ENCODE data around the gene SYNJ2BP.
"Not testable (repeated sequence)": the region's sequence is repeated elsewhere in the genome, so short reads cannot be mapped to it uniquely, and the experiment has no call there.

SYNJ2BP gene, protein sequence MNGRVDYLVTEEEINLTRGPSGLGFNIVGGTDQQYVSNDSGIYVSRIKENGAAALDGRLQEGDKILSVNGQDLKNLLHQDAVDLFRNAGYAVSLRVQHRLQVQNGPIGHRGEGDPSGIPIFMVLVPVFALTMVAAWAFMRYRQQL

DNA sequence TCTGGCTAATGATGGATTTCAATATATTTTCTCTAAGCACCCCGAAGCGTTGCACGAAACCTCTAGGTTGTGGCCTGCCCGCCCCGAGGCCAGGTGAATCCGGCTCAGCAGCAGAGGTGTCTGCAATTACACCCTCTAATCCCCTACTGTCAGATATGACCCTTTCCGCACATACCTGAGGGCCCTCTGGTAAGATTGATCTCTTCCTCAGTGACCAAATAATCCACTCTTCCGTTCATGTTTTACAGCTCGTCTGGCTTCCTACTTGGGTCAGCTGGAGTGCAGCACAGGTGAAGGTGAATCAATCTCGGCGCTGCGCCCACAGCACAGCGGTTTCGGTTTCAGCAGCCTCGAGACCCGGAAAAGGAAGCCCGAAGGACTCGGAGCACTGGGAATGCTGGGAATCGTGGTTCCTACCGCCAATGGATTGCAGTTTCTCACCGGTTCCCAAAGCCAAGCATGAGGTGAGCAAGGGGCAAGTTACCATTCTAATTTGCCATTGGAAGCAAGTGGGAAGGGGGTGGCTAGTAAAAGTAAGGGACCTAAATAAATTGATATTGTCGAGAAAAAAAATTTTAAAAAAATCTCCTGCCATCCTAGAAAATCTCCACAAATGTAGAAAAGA lies at the start of gene SYNJ2BP:
TSS of gene SYNJ2BP (minus strand) at position 366 of the 625 bp plus-strand sequence. CDS start at position 239, 127 bp downstream.
- peaks cover 0 to 6% of the 10 kb centered on the region in 2 donors for H3K27me3 Mint-ChIP-seq
- peak within 1 kb of the TSS; percentile 90 to 99 for H3K4me3 Mint-ChIP-seq
- H3K4me1 Mint-ChIP-seq = peaks cover 9 to 27% of the 10 kb centered on the region in 2 donors
- DNase-seq (peak; percentile 34), ATAC-seq (replicated peaks) (peak; percentile 77 to 81)
- no peaks in the 10 kb centered on the region for H3K9me3 Mint-ChIP-seq
- peak within 1 kb of the TSS; percentile 79 for H3K27ac Mint-ChIP-seq
- H3K36me3 Mint-ChIP-seq = peaks cover 0 to 3% of the 10 kb centered on the region in 2 donors

- Mint-ChIP-seq H3K36me3 (no peaks in the 10 kb centered on the region), H3K9me3 (no peaks in the 10 kb centered on the region), H3K27me3 (peaks cover 0 to 5% of the 10 kb centered on the region in 2 donors), H3K27ac (no peak overlapping the region), H3K4me1 (no peaks in the 10 kb centered on the region), H3K4me3 (no peak overlapping the region)
- no peak for DNase-seq
- no peak for ATAC-seq (replicated peaks)
Measured at GRCh38 chr14:70454731-70455130, 37.8 kb upstream of the SYNJ2BP start.

DNA sequence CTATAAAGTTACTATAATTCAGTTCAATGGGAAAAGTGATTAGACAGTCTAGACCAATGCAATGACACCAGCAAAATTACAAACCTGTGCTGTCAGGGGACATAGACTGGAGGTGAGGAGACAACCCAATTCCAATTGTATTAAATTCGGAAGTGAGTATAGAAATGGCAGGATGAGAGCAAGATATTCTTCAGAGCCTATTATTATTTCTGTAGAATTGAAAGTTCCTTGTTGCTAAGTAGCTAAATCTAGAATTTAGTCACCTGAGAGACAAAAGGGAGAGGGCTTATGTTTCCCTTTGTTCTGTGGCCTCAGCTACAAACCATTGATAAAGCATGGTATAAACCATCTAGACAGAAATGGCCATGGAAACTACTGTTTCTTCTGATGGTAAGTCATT lies 35.0 kb upstream of the SYNJ2BP start, which contains the start of gene ADAM21:
TSS of gene ADAM21 (plus strand) at position 301 of the 400 bp plus-strand sequence. CDS start 5,326 bp downstream, outside the sequence.
- H3K4me3 Mint-ChIP-seq = no peak within 1 kb of the TSS
- peaks cover 0 to 4% of the 10 kb centered on the region in 2 donors for H3K36me3 Mint-ChIP-seq
- H3K4me1 Mint-ChIP-seq = no peaks in the 10 kb centered on the region
- DNase-seq (no peak), ATAC-seq (replicated peaks) (no peak)
- H3K27ac Mint-ChIP-seq = no peak within 1 kb of the TSS
- no peaks in the 10 kb centered on the region for H3K27me3 Mint-ChIP-seq
- H3K9me3 Mint-ChIP-seq = peaks cover 0 to 2% of the 10 kb centered on the region in 2 donors

- peaks cover 6 to 23% of the 10 kb centered on the region in 2 donors for H3K36me3 Mint-ChIP-seq
- no peaks in the 10 kb centered on the region for H3K27me3 Mint-ChIP-seq
- peaks cover 10 to 14% of the 10 kb centered on the region in 2 donors for H3K9me3 Mint-ChIP-seq
- H3K4me3 Mint-ChIP-seq = no peak overlapping the region
- H3K4me1 Mint-ChIP-seq = no peaks in the 10 kb centered on the region
- H3K27ac Mint-ChIP-seq = no peak overlapping the region
- no peak for ATAC-seq (replicated peaks)
- no peak for DNase-seq
Measured at GRCh38 chr14:70448633-70449340, 31.9 kb upstream of the SYNJ2BP start.

- Mint-ChIP-seq H3K4me3 (no peak overlapping the region), H3K36me3 (peaks cover 10 to 33% of the 10 kb centered on the region in 2 donors), H3K9me3 (peaks cover 14 to 33% of the 10 kb centered on the region in 2 donors), H3K27ac (no peak overlapping the region), H3K27me3 (peaks cover 4 to 8% of the 10 kb centered on the region in 2 donors), H3K4me1 (no peaks in the 10 kb centered on the region)
- ATAC-seq (replicated peaks) = no peak
- no peak for DNase-seq
Measured at GRCh38 chr14:70442750-70443149, 25.9 kb upstream of the SYNJ2BP start.

GRCh38 chr14:70441641-70442040 lies 24.8 kb upstream of the SYNJ2BP start:
- peaks cover 18 to 36% of the 10 kb centered on the region in 2 donors for H3K9me3 Mint-ChIP-seq
- no peak for ATAC-seq (replicated peaks)
- DNase-seq = no peak
- peaks cover 10 to 27% of the 10 kb centered on the region in 2 donors for H3K36me3 Mint-ChIP-seq
- no peaks in the 10 kb centered on the region for H3K4me1 Mint-ChIP-seq
- H3K27ac Mint-ChIP-seq = no peak overlapping the region
- H3K27me3 Mint-ChIP-seq = peaks cover 7 to 8% of the 10 kb centered on the region in 2 donors
- no peak overlapping the region for H3K4me3 Mint-ChIP-seq

GRCh38 chr14:70436867-70437266 lies 20.0 kb upstream of the SYNJ2BP start:
- H3K27ac Mint-ChIP-seq = no peak overlapping the region
- H3K27me3 Mint-ChIP-seq = peaks cover 32 to 37% of the 10 kb centered on the region in 2 donors
- peaks cover 6 to 16% of the 10 kb centered on the region in 2 donors for H3K36me3 Mint-ChIP-seq
- DNase-seq (no peak), ATAC-seq (replicated peaks) (no peak)
- peaks cover 23 to 29% of the 10 kb centered on the region in 2 donors for H3K9me3 Mint-ChIP-seq
- H3K4me3 Mint-ChIP-seq = no peak overlapping the region
- no peaks in the 10 kb centered on the region for H3K4me1 Mint-ChIP-seq

DNA sequence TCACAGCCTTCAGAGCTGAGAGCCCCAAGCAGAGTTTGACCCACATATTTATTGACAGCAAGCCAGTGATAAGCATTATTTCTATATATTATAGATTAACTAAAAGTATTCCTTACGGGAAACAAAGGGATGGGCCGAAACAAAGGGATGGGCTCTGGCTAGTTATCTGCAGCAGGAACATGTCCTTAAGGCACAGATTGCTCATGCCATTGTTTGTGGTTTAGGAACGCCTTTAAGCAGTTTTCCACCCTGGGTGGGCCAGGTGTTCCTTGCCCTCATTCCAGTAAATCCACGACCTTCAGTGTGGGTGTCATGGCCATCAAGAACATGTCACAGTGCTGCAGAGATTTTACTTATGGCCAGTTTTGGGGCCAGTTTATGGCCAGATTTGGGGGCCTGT lies 9.7 kb upstream of the SYNJ2BP start:
- Mint-ChIP-seq H3K36me3 (peaks cover 4 to 10% of the 10 kb centered on the region in 2 donors), H3K9me3 (peaks cover 14 to 15% of the 10 kb centered on the region in 2 donors), H3K27me3 (peaks cover 8 to 28% of the 10 kb centered on the region in 2 donors)
- not testable (repeated sequence) for ATAC-seq (replicated peaks); H3K4me3 Mint-ChIP-seq; H3K4me1 Mint-ChIP-seq; H3K27ac Mint-ChIP-seq; DNase-seq

DNA sequence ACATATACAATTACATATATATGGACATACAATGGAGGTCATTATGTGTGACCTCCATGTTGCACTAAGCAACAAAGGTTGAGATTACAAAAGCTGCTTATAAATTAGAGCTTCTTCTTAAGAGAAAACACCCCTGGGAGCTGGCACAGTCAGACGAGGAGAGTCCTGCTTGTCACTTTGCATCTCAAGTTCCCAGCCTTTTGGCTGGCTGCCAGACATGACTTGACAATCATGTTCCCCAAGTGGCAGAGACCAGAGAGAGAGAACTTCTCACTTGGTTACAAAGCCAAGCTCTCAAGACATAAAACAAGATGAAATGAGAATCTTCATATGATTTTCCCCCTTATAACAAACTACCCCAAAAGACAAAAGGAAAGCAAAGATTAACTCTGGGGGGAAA lies 8.5 kb upstream of the SYNJ2BP start:
- Mint-ChIP-seq H3K4me1 (no peaks in the 10 kb centered on the region), H3K9me3 (peaks cover 4 to 5% of the 10 kb centered on the region in 2 donors), H3K27me3 (peaks cover 0 to 20% of the 10 kb centered on the region in 2 donors), H3K36me3 (no peaks in the 10 kb centered on the region), H3K4me3 (no peak overlapping the region), H3K27ac (no peak overlapping the region)
- DNase-seq (no peak), ATAC-seq (replicated peaks) (no peak)

DNA sequence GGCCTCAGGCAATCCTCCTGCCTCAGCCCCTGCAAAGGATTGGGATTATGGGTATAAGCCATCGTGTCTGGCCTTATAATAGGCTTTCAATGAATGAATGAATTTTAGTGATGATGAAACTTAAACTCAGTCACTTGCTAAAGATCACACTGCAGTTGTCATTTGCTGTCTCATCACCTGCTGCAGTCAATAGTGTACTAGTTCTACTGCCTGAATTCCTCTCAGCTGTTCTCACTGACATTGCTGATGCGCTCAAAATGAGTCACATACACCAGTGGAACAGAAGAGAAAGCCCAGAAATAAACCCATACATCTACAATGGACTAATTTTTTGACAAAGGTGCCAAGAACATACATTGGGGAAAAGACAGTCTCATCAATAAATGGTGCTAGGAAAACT lies 5.6 kb upstream of the SYNJ2BP start:
- ATAC-seq (replicated peaks) (no peak), DNase-seq (no peak)
- H3K4me1 Mint-ChIP-seq = peaks cover 0 to under 1% of the 10 kb centered on the region in 2 donors
- H3K27ac Mint-ChIP-seq = no peak overlapping the region
- peaks cover 0 to 10% of the 10 kb centered on the region in 2 donors for H3K27me3 Mint-ChIP-seq
- H3K4me3 Mint-ChIP-seq = no peak overlapping the region
- H3K9me3 Mint-ChIP-seq = peaks cover 0 to 3% of the 10 kb centered on the region in 2 donors
- no peaks in the 10 kb centered on the region for H3K36me3 Mint-ChIP-seq

DNA sequence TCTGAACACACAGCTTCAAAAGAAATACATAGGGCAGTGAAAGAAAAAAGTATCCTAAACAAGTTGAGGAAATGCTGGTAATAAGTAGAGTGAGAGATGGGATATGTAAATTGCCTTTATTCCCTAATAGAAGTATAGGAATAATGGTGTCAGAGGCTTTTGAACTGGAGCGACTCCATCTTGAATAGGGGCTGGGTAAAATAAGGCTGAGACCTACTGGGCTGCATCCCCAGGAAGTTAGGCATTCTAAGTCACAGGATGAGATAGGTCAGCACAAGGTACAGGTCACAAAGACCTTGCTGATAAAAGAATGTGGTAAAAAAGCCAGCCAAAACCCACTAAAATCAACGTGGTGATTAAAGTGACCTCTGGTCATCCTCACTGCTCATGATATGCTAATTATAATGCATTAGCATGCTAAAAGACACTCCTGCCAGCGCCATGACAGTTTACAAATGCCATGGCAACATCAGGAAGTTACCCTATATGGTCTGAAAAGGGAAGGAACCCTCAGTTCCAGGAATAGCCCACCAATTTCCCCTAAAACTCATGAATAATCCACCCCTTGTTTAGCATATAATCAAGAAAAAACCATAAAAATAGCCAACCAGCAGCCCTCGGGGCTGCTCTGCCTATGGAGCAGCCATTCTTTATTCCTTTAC lies 2.5 kb upstream of the SYNJ2BP start:
- not testable (repeated sequence) for H3K36me3 Mint-ChIP-seq

GRCh38 chr14:70416338-70416724 lies 559 bp downstream of the SYNJ2BP start:
- H3K4me1 Mint-ChIP-seq = peaks cover 14 to 32% of the 10 kb centered on the region in 2 donors
- peak overlapping the region; percentile 90 to 99 for H3K4me3 Mint-ChIP-seq
- H3K27ac Mint-ChIP-seq = peak overlapping the region; percentile 79
- peaks cover 4 to 8% of the 10 kb centered on the region in 2 donors for H3K36me3 Mint-ChIP-seq
- DNase-seq (no peak), ATAC-seq (replicated peaks) (peak; percentile 25 to 38)
- H3K27me3 Mint-ChIP-seq = peaks cover 0 to 5% of the 10 kb centered on the region in 2 donors
- no peaks in the 10 kb centered on the region for H3K9me3 Mint-ChIP-seq

More for the DNA sequence above, 2.5 kb upstream of the SYNJ2BP start:
- not testable (repeated sequence) for H3K27me3 Mint-ChIP-seq; H3K27ac Mint-ChIP-seq; H3K4me3 Mint-ChIP-seq; H3K9me3 Mint-ChIP-seq; DNase-seq; ATAC-seq (replicated peaks)
- peaks cover 7 to 23% of the 10 kb centered on the region in 2 donors for H3K4me1 Mint-ChIP-seq

GRCh38 chr14:70415788-70416187 lies 1.1 kb downstream of the SYNJ2BP start:
- Mint-ChIP-seq H3K9me3 (no peaks in the 10 kb centered on the region), H3K27me3 (peaks cover 0 to 5% of the 10 kb centered on the region in 2 donors), H3K36me3 (peaks cover 4 to 8% of the 10 kb centered on the region in 2 donors), H3K4me1 (peaks cover 15 to 33% of the 10 kb centered on the region in 2 donors), H3K27ac (peak overlapping the region; percentile 16), H3K4me3 (peak overlapping the region; percentile 77 to 78)
- DNase-seq (no peak), ATAC-seq (replicated peaks) (no peak)

DNA sequence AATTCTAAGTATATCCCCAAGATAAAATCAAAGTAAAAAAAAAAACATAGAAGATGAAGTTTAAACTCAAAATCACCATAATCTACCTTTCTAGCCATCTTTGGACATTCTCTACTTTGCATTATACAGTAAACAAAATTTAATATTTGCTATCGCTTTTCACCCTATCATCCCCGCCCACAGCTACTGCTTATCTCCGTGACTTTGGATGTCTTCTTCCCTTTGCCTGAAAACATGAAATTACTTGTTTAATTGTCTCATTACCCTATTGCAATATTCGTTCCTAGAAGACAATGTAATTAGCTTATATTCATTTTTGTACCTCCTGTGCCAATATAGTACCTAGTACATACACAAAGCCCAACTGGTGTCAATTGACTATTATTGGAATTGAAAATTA lies 9.3 kb downstream of the SYNJ2BP start:
- ATAC-seq (replicated peaks) (no peak), DNase-seq (no peak)
- H3K9me3 Mint-ChIP-seq = peaks cover 0 to 4% of the 10 kb centered on the region in 2 donors
- no peaks in the 10 kb centered on the region for H3K27me3 Mint-ChIP-seq
- H3K4me3 Mint-ChIP-seq = no peak overlapping the region
- peaks cover 19 to 38% of the 10 kb centered on the region in 2 donors for H3K36me3 Mint-ChIP-seq
- no peak overlapping the region for H3K27ac Mint-ChIP-seq
- peaks cover 13 to 21% of the 10 kb centered on the region in 2 donors for H3K4me1 Mint-ChIP-seq
